NT2/D1 (cell line): ENCODE results near the gene SPANXN4.

Experiments
- DNase-seq: peaks from one replicate; pipeline ENCODE4 v3.0.0-alpha.2; 2011; ENCODE audit warnings: low read depth, low spot score
- H3K27me3 ChIP-seq: 2 replicates; pipeline ENCODE4 v1.6.0; 2011; ENCODE audit warnings: mild to moderate bottlenecking; ENCODE audit not compliant: insufficient read length, insufficient read depth
- H3K36me3 ChIP-seq: 2 replicates; pipeline ENCODE4 v1.6.1; 2011; ENCODE audit warnings: mild to moderate bottlenecking, low read length, mixed read lengths; ENCODE audit not compliant: insufficient read depth, insufficient read length
- H3K4me1 ChIP-seq: 2 replicates; pipeline ENCODE4 v1.5.1; 2011; ENCODE audit not compliant: insufficient read depth, insufficient read length
- H3K4me3 ChIP-seq: 2 replicates; pipeline ENCODE4 v1.5.1; 2011; ENCODE audit warnings: low read depth; ENCODE audit not compliant: insufficient read length
- H3K9ac ChIP-seq: 2 replicates; pipeline ENCODE4 v1.6.0; 2011; ENCODE audit warnings: low read depth; ENCODE audit not compliant: insufficient read length
- H3K9me3 ChIP-seq: 2 replicates; pipeline ENCODE4 v1.5.1; 2011; ENCODE audit warnings: mild to moderate bottlenecking, low read length; ENCODE audit not compliant: insufficient read depth
- SUZ12 ChIP-seq: IDR thresholded peaks from 2 replicates; pipeline ENCODE4 v1.6.1; 2011; ENCODE audit not compliant: insufficient read length, insufficient read depth; ENCODE audit errors: extremely low read depth
- YY1 ChIP-seq: IDR thresholded peaks from 2 replicates; pipeline ENCODE4 v1.6.1; 2011; ENCODE audit not compliant: insufficient read length, insufficient read depth
- ZNF274 ChIP-seq: IDR thresholded peaks from 2 replicates; pipeline ENCODE4 v1.6.1; 2011; ENCODE audit warnings: mild to moderate bottlenecking, low read depth, low read length

SPANXN4 gene

DNA sequence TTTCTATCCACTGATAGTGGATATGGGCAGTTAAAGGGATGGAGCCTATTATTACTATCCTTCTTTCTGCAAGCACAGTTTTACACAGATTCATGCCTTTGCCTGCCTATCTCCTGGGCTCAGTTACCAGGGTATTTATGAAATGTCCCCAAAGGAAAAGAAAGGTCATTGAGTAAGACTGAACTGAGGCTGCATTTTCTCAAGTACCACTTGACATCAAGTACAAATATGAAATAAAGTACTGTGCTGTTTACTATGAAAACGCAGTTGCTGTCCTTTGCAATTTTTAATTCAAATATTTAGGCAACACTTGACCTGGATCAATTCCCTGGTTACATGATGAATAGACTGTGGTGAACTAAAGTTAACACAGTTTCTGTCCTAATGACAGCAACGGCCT lies 23.5 kb upstream of the SPANXN4 start:
- Histone ChIP-seq H3K9me3 (no peaks in the 10 kb centered on the region), H3K27me3 (no peaks in the 10 kb centered on the region), H3K9ac (no peak overlapping the region), H3K4me3 (no peak overlapping the region), H3K36me3 (no peaks in the 10 kb centered on the region), H3K4me1 (no peaks in the 10 kb centered on the region)
- TF ChIP-seq YY1 (no peak), ZNF274 (no peak), SUZ12 (no peak)
- no peak for DNase-seq

- Histone ChIP-seq H3K4me1 (no peaks in the 10 kb centered on the region), H3K4me3 (no peak overlapping the region), H3K9ac (no peak overlapping the region), H3K27me3 (no peaks in the 10 kb centered on the region), H3K9me3 (no peaks in the 10 kb centered on the region), H3K36me3 (no peaks in the 10 kb centered on the region)
- DNase-seq: no peak
- TF ChIP-seq YY1 (no peak), ZNF274 (no peak), SUZ12 (no peak)
Observed at GRCh38 chrX:143017272-143017671, 8.5 kb upstream of the SPANXN4 start.

DNA sequence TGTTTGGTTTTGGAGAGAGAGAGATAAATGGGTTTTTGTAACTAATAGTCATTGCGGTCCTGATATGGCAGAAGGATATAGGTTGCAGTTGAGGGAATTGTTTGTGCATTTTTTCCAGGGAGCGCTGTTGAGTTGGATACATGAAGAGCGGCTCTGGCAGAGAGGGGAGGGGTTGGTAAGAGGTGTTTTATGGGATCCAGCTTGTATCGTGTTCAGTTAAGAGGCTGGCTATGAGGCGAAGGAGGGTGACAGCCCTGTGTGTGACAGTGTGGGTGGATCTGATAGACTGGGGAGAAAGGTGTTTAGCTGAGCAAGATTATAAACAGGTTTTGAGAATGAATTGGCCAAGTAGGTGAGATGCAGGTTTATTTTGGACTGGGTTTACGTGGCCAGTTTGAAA lies 1.5 kb downstream of the SPANXN4 start:
- H3K9ac ChIP-seq: no peak overlapping the region
- no peaks in the 10 kb centered on the region for H3K9me3 ChIP-seq
- no peak overlapping the region for H3K4me3 ChIP-seq
- H3K4me1 ChIP-seq: no peaks in the 10 kb centered on the region
- H3K36me3 ChIP-seq: no peaks in the 10 kb centered on the region
- TF ChIP-seq ZNF274: no peak
- no peak for TF ChIP-seq YY1
- no peak for TF ChIP-seq SUZ12
- no peak for DNase-seq
- no peaks in the 10 kb centered on the region for H3K27me3 ChIP-seq

DNA sequence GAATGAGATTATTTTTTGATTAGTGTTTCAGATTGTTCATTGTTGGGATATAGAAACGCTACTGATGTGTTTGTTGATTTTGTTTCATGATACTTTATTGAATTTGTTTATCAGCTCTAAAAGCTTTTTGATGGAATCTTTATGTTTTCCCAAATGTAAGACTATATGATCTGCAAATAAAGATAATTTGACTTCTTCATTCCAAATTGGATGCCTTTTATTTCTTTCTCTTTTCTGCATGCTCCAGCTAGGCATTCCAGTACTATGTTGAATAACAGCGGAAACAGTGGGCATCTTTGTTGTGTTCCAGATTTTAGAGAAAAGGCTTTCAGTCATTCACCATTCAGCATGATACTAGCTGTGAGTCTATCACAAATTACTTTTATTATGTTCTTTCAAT lies 21.8 kb downstream of the SPANXN4 start:
- no peak overlapping the region for H3K9ac ChIP-seq
- no peaks in the 10 kb centered on the region for H3K36me3 ChIP-seq
- TF ChIP-seq SUZ12 (no peak), ZNF274 (no peak), YY1 (no peak)
- no peak overlapping the region for H3K4me3 ChIP-seq
- no peaks in the 10 kb centered on the region for H3K4me1 ChIP-seq
- no peaks in the 10 kb centered on the region for H3K27me3 ChIP-seq
- no peak for DNase-seq
- no peaks in the 10 kb centered on the region for H3K9me3 ChIP-seq

DNA sequence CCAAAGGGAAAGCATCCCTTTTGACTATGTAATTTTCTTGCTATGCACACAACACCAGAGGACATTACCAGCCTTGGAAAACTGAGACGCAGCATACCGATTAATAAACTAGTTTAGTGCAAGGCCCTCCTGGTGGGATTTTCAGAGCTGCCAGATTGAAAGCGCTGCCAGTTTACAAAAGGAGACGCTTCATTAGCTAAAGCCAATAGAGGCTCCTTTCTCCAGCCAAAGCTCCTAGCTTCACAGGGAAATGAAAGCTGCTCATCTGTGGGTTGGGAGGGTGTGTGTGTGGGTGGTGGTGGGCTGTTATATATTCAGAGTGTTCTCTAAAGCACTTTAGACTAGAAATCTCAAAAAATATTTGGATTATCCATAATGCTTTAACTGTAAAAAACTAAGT lies 32.4 kb downstream of the SPANXN4 start:
- DNase-seq: no peak
- H3K4me1 ChIP-seq: no peaks in the 10 kb centered on the region
- no peak overlapping the region for H3K9ac ChIP-seq
- TF ChIP-seq ZNF274 (no peak), YY1 (no peak), SUZ12 (no peak)
- no peaks in the 10 kb centered on the region for H3K9me3 ChIP-seq
- no peaks in the 10 kb centered on the region for H3K36me3 ChIP-seq
- no peaks in the 10 kb centered on the region for H3K27me3 ChIP-seq
- H3K4me3 ChIP-seq: no peak overlapping the region

- H3K4me3 ChIP-seq: no peak overlapping the region
- H3K27me3 ChIP-seq: no peaks in the 10 kb centered on the region
- H3K36me3 ChIP-seq: no peaks in the 10 kb centered on the region
- no peak overlapping the region for H3K9ac ChIP-seq
- TF ChIP-seq YY1: no peak
- DNase-seq: no peak
- no peaks in the 10 kb centered on the region for H3K4me1 ChIP-seq
- peaks cover 5% of the 10 kb centered on the region; the same call in 1 of the 2 replicates for H3K9me3 ChIP-seq
Observed at GRCh38 chrX:143081231-143081630, 55.5 kb downstream of the SPANXN4 start.

DNA sequence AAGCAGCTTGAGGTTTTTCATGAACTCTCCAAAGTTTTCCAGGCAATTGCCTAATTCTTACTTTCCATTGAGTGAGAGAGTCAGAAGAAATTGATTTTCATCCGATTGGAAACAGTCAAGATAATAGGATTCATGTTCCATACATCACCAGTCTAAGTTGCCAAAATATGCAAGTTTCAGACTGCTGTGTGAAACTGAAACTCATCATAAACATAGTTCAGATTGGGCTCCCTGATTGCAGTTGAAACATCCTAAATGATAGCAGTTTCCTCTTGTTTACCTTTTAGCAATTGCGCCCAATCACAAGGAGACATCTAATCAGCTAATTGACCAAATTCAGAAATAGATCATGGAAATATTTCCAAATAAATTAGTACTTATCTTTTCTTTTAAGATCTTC lies 56.8 kb downstream of the SPANXN4 start:
- no peak overlapping the region for H3K4me3 ChIP-seq
- no peak overlapping the region for H3K9ac ChIP-seq
- no peak for DNase-seq
- H3K4me1 ChIP-seq: no peaks in the 10 kb centered on the region
- H3K27me3 ChIP-seq: no peaks in the 10 kb centered on the region
- peaks cover 5% of the 10 kb centered on the region; the same call in 1 of the 2 replicates for H3K9me3 ChIP-seq
- TF ChIP-seq ZNF274 (no peak), SUZ12 (no peak), YY1 (no peak)
- H3K36me3 ChIP-seq: no peaks in the 10 kb centered on the region
